ENCODE results near the gene ZFX.
A peak's percentile ranks its signal among the peaks of the same experiment; 100 is the strongest.
"Not testable (repeated sequence)": the region's sequence is repeated elsewhere in the genome, so short reads cannot be mapped to it uniquely, and the experiment has no call there.

The ZFX gene

DNA sequence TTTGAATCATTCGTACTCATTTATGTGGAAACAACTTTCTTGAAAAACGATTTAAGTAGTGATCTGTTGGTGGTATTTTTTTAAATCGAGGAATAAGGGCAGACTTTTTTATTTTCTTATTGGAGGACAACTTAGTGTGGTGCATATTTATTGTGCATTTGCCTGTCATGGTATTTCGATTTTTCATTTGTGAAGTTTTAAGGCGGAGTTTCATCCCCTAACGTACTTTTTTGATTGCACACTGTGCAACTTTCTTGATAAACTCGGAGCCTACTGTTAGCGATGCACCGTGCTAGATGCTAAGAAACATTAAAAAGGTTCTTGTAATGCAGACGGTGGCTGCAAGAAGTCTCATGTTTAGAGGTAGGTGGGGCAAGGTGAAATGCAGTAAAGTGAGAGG is 1.4 kb downstream of the ZFX start:
- DNase-seq (ENCODE audit: insufficient read length, low spot score) (no peak), FAIRE-seq (peak; percentile 88)

DNA sequence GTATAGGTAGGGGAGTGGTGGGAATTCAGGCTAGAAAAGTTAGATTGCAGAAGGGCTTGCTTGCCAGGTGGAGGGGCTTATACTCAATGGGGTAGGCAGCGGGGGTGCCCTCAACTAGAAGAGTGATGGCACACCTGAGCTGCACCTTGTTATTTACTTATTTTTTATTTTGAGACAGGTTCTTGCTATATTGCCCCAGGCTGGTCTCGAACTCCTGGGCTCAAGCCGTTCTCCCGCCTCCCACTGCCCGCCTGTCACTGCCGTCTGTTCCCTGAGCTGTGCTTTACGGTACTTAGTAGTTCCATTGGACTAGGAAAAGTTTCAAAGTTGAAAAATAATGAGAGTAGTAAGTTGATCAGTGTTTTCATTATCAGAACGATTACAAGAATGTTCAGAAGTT is 2.0 kb downstream of the ZFX start:
- no peak for DNase-seq (ENCODE audit: insufficient read length, low spot score)
- peak; percentile 79 for FAIRE-seq

DNA sequence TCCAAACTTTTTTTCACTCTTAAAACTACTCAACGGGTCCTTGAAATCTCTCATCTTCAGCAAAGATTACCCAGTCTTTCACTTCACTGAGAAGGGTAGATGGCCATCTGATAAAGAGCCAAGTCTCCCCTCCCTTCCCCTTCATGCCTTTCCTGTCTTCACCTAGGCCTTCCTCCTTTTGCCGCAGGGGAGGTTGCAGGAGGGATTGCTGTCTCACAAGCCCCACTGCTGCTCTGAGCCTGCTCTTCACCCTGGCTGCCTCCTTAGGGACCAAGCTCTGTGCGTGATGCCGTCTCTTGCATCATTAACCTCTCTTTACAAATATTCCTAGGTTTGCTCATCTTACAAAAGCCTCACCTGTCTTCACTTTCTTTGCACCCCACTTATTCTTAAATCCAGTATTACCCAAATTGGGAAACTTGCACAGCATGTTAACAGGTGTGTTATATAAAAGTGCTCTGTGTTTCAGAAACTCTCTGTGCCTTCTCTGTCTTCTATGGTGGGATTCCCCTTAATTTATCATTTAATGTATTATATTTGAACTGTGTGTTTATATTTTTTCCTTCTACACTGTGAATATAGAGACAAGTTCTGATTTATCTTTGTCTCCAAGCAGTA is 3.8 kb downstream of the ZFX start:
- no peak for DNase-seq (ENCODE audit: insufficient read length, low spot score)
- FAIRE-seq: peak; percentile 95

DNA sequence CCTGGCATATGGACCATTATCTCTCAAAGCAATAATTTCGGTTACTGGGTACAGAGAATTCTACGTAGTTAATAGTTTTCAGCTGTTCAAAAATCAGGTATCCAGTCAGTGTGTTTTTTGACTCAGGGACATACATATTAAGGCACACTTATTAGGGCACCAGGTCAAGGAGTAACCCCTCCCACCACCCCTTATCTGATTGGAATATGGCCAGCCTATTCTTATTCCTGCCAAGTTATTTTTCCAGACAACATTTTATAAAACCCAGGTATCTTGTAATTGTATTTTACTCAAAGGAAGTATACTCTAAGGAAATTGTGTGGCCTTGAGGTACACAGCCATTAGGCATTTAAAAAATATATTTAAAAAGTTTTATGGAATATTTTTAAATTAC is 4.3 kb downstream of the ZFX start:
- no peak for DNase-seq (ENCODE audit: insufficient read length, low spot score)
- no peak for FAIRE-seq

DNA sequence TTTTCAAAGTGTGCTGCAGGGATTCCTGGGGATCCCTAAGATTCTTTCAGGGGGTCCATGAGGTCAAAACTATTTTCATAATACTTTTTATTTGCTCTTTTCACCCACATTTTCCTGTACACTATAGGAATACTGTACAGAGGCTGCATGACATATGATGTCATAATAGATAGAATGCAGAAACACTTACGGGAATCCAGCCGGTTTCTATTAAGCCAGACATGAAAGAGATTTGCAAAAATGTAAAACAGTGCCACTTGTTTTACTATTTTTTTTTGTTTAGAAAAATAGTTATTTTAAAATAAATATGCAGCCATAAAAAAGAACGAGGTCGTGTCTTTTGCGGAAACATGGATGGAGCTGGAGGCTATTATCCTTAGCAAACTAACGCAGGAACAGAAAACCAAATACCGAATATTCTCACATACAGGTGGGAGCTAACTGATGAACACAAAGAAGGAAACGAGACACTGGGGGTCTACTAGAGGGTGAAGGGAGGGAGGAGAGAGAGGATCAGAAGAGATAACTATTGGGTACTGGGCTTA is 5.0 kb downstream of the ZFX start:
- FAIRE-seq (no peak), DNase-seq (ENCODE audit: insufficient read length, low spot score) (no peak)

DNA sequence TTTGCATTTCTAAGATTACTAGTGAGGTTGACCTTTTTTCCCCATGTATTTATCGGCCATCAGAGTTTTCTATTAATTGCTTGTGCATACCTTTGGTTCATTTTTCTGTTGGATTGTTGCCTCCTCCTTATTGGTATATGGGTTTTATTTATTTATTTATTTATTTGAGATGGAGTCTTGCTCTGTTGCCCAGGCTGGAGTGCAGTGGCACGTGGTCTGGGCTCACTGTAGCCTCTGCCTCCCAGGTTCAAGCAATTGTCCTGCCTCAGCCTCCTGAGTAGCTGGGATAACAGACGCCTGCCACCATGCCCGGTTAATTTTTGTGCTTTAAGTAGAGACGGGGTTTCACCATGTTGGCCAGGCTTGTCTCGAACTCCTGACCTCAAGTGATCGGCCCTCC is 6.2 kb downstream of the ZFX start:
- not testable (repeated sequence) for FAIRE-seq; DNase-seq (ENCODE audit: insufficient read length, low spot score)

DNA sequence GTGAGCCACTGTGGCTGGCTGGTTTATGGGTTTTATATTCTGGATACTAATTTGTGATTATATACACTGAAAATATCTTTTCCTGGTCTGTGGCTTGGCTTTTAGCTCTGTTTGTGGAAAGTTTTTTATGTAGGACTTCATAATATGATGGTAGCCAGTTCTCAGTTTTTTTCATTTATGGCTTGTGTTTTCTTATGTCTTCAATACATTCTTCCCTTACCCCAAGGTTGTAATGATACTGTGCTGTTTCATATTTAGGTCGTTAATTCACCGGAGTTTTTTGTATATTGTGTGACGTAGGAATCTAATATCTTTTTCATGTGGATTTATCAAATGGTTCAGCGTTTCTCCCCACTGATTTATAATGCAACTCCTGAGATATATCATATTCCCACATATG is 6.6 kb downstream of the ZFX start:
- no peak for DNase-seq (ENCODE audit: insufficient read length, low spot score)
- peak; percentile 70 for FAIRE-seq

DNA sequence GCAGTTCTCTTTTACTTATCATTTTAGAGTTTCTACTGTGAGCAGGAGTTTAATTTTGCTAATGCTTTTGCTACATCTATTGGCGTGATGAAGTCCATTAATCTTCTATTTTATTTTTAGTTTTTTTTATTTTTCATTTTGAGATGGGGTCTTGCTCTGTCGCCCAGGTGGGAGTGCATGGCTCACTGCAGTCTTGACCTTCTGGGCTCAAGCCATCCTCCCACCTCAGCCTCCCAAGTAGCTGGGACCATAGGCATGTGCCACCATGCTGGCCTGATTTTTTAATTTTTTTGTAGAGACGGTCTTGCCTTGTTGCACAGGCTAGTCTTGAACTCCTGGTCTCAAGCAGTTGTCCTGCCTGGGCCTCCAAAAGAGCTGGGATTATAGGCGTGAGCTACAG is 9.4 kb downstream of the ZFX start:
- DNase-seq (ENCODE audit: insufficient read length, low spot score) (no peak), FAIRE-seq (peak; percentile 31)

DNA sequence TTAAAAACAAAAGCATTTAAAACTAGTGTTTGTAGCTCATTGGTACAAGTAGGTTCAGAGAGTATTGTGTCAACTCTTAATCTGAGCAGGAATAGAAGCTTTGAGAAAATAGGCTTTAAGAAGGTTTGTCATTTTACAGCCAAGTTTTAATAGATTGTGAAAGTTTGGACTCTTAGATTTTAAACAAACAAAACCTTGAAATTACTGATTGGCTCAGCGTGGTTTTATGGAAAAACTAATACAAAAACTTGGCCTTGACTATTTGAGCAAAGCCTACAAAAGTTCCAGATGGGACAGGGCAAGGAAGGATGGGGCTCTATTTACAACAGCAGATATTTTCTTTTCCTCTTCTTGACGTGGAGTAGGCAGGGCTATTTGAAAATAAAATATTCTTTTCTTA is 16.5 kb downstream of the ZFX start:
- no peak for FAIRE-seq
- DNase-seq (ENCODE audit: insufficient read length, low spot score): no peak

DNA sequence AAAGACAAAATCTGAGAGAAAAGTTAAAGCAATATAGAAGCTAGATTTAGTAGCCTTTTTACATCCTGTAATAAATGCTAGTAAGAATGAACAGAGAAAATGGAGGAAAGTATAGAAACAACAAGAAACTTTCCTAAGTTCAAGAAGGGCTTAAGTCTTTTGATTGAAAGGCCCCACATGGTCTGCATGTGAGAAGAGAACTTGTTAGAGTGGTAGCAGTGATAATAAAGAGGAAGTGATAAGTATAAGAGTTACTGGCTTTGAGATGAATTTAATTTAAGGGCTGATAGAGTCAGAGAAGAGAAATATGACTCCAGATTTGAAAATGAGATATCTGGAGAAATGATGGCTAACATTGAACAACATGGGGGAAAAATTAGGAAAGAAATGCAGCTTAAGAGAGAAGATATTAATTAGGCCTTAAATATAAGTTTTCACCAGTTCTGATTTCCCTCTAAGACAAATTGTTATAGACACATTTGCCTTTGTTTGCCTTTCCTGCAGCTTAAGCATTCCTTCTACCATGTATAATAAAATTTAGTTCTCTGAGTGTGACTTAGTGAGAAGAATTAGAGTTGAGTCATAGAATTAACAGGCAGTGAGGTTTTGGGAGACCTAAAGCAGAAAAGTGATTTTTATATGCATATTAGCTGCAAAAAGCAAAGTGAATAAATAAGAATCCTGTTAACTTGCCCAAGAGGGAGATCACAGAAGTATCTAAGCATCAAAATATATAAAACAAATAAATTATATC is 18.4 kb downstream of the ZFX start:
- DNase-seq (ENCODE audit: insufficient read length, low spot score): no peak
- FAIRE-seq: no peak

DNA sequence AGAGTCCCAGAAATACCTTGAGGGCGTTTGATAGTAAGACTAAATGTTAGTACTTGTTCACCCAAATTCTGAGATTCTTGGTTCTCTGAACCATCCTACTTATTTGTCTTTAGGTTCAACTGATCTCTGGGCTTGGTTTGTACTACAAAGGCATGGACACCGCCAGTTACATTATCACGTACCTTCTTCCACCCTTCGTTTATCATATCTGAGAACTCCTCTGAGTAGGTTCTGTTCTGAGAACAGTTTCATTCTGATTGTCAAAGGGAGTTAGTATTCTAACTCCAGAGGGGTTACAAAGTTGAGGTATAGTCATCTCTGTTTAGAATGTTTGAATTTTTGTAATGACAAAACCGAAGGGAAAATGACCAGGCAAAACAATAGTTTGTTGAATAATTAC is 19.3 kb downstream of the ZFX start:
- FAIRE-seq (peak; percentile 84), DNase-seq (ENCODE audit: insufficient read length, low spot score) (no peak)

DNA sequence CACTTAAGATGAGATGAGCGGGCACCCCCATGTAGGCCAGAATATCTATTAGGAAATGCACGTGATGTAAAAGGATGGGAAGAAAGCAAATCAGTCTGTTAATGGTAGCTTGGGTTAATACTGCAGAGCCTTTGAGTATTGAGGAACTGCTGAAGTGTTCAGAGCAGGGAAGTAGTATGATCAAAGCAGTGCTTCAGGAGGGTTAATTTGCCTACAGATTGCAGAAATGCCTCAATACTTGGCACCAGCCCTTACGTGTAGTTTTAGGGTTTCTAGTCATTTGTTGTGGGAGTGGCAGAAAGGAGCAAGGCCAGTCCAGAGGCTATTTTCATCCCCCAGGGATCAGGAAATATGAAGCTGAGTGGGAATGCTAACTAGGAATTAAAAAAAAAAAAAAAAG is 19.7 kb downstream of the ZFX start:
- DNase-seq (ENCODE audit: insufficient read length, low spot score): no peak
- no peak for FAIRE-seq

DNA sequence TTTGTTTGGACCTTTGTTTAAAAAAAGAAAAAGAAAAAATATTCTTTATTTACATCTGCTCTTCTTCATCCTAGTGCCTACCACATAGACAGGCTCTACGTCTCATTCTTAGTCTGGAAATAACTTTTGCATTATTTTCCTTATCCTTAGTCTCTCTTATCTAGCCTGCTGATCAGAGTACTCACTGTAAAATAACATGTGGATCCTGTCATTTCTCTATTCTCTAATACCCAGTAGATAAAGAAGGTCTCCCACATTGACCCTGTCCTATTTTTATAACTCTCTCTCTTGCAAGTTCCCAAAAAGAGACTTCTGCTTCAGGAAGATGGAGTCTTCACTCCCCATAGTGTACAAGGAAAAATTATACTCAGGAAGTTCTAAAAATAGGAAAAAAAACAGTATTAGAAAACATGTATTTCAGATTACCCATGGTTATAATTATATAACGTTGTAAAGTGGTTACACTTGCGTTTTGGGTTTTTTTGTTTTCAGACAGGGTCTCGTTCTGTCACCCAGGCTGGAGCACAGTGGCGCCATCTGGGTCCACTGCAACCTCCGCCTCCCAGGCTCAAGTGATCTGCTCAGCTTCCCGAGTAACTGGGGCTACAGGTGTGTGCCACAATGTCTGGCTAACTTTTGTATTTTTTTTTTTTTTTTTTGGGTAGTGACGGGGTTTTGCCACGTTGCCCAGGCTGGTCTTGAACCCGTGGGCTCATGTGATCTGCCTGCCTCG is 23.8 kb downstream of the ZFX start:
- FAIRE-seq (no peak), DNase-seq (ENCODE audit: insufficient read length, low spot score) (no peak)

DNA sequence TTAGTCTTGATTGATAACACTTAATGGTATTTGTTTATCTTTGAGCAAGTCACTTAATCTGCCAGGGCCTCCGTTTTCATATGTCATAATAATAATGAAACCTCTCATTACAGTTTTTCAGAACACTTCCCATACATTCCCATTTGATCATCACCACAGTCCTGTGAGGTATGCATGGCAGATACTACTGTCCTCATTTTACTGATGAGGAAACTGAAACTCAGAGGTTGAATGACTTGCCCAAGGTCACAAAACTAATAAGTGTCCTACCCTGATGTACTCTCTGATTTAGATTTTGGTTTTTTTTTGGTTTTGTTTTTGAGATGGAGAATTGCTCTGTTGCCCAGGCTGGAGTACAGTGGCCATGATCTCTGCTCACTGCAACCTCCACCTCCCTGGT is 25.7 kb downstream of the ZFX start:
- DNase-seq (ENCODE audit: insufficient read length, low spot score): no peak
- FAIRE-seq: peak; percentile 44

DNA sequence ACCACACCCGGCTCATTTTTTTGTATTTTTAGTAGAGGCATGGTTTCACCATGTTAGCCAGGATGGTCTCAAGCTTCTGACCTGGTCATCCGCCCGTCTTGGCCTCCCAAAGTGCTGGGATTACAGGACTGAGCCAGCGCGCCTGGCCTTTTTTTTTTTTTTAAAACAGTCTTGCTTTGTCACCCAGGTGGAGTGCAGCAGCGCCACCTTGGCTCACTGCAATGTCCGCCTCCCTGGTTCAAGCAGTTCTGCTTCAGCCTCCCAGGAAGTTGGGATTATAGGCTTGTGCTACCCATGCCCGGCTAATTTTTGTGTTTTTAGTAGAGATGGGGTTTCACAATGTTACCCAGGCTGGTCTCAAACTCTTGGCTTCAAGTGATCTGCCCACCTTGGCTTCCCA is 28.9 kb downstream of the ZFX start:
- no peak for FAIRE-seq

DNA sequence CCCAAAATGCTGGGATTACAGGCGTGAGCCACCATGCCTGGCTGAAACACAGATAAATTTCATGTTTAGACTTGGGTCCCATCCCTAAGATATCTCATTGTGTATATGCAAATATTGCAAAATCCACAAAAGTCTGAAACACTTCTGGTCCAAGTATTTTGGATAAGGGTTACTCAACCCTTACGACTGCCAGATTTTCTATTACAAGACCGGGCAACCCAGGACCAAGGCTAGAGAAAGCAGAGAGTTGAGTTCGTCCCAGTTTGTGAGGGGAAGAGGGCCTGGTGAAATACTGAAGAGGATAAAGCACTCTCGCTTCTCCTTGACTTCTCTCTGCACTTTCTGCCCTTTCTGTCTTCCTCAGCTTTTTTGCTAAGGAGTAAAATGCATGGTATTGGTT is 34.5 kb downstream of the ZFX start:
- DNase-seq (ENCODE audit: insufficient read length, low spot score) (no peak), FAIRE-seq (no peak)

More for the DNA sequence above, 28.9 kb downstream of the ZFX start:
- no peak for DNase-seq (ENCODE audit: insufficient read length, low spot score)

DNA sequence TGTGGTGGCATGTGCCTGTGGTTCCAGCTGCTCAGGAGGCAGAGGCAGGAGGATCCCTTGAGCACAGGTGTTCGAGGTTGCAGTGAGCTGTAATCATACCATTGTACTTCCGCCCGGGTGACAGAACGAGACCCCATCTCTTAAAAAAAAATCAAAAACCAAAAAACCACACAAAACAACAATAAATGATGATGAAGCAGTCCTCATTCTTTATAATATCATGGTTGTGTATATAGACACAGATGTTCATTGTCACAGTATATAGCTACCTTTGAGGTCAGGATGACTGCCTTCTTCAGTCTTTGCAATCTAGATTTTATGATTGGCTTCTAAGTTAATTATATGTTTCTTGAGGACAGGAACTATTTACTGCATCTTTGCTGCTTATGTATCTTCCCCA is 37.0 kb downstream of the ZFX start:
- FAIRE-seq (no peak), DNase-seq (ENCODE audit: insufficient read length, low spot score) (no peak)

DNA sequence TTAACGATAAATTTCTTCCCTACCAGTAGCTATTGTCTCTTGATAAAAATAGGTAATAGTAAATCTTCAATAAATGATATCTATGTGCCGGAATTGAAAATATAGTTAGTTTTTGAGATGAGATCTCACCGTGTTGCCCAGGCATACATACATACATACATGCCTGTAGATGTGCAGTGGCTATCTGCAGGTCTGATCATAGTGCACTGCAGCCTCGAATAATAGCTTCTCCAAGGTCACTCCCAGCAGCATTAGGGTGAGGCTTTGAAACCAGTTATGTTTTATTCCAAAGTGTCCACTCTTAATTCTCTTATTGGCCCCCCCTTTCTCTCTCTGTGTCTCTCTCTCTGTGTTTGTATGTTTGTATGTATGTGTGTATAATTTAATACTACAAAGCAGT is 37.5 kb downstream of the ZFX start:
- DNase-seq (ENCODE audit: insufficient read length, low spot score): no peak
- FAIRE-seq: no peak

DNA sequence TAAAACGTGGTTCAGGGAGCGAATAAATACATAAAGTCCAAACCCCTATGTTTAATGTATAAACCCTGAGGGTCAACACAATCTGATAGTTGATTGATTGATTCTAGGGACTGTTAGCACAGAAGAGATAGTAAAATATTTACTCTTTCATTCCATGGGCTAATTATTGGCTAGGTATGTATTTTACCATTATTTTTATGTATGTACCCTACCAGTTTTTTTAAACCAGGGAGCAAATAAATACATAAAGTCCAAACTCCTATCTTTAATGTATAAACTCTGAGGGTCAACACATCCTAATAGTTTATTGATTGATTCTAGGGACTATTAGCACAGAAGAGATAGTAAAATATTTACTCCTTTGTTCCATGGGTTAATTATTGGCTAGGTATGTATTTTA is 40.0 kb downstream of the ZFX start:
- FAIRE-seq: no peak
- no peak for DNase-seq (ENCODE audit: insufficient read length, low spot score)

DNA sequence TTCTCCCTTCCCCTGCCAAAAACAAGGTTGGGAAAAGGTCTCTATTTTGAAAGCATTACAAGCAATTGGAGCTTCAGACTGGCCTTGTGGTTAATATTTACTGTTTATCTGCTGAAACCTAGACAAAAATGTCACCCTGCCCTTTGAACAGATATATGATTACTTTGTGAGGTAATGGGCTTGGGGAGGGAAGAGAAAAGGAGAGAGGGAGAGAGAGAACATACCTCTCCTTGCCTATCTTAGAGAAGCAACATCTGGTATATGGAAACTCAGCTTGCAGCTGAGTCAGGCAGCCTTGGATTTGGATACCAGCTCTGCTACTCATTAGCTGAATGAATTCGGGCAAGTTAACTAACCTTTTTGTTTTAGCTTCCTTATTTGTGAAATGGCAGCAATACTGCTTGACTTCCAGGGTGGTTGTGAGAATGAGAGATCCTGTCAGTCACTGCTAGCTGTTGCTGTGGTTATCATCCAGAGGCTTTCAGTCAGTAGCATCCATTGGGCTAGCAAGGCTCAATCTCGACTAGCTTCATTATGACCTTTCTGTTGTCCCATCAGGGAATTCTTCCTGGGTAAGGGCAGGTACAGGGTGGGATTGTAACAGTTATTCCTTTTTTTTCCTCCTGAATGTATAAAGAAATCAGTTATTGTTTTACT is 41.1 kb downstream of the ZFX start:
- FAIRE-seq: peak; percentile 87
- DNase-seq (ENCODE audit: insufficient read length, low spot score): no peak

DNA sequence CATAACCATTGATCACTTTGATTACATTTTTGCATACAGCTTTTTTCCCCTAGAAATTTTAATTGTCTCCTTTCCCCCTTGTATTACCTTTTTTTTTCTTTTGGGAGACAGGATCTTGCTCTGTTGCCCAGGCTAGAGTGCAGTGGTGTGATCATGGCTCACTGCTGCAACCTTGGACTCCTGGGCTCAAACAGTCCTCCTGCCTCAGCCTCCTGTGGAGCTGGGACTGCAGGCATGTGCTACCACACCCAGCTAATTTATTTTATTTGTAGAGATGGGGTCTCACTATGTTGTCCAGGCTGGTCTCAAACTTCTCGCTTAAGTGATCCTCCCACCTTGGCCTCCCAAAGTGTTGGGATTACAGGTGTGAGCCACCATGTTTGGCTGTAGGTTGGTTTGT is 47.0 kb downstream of the ZFX start:
- no peak for DNase-seq (ENCODE audit: insufficient read length, low spot score)
- FAIRE-seq: peak; percentile 69
